Endothelial cell of umbilical vein (primary cell): Measurements from ENCODE around the gene ALLC.
"Not testable (repeated sequence)": the region's sequence is repeated elsewhere in the genome, so short reads cannot be mapped to it uniquely, and the experiment has no call there.

Source experiments
- EZH2 ChIP-seq: IDR thresholded peaks from 2 replicates; pipeline ENCODE4 v1.6.1; 2012; ENCODE audit warnings: borderline replicate concordance, low read depth, mild to moderate bottlenecking, moderate library complexity, low read length, inconsistent platforms; ENCODE audit not compliant: severe bottlenecking
- FOS ChIP-seq: IDR thresholded peaks from 2 replicates; pipeline ENCODE4 v1.6.1; 2011; ENCODE audit warnings: mild to moderate bottlenecking, low read length, moderate library complexity, borderline replicate concordance; ENCODE audit not compliant: insufficient read depth
- GATA2 ChIP-seq: IDR thresholded peaks from 2 replicates; pipeline ENCODE4 v1.7.0; 2011; ENCODE audit warnings: low read depth, mild to moderate bottlenecking, moderate library complexity, mixed read lengths, low read length; ENCODE audit not compliant: insufficient read length, insufficient read depth
- JUN ChIP-seq: IDR thresholded peaks from 2 replicates; pipeline ENCODE4 v1.6.1; 2011; ENCODE audit warnings: borderline replicate concordance, low read depth; ENCODE audit not compliant: insufficient read length, insufficient read depth
- MAX ChIP-seq: IDR thresholded peaks from 2 replicates; pipeline ENCODE4 v1.6.1; 2011; ENCODE audit not compliant: insufficient read depth, insufficient read length
- POLR2A ChIP-seq: IDR thresholded peaks from 2 replicates; pipeline ENCODE4 v1.6.1; 2012; ENCODE audit warnings: low read depth, mild to moderate bottlenecking, control low read depth, low read length
- POLR2AphosphoS5 ChIP-seq: IDR thresholded peaks from 2 replicates; pipeline ENCODE4 v1.6.1; 2012; ENCODE audit warnings: low read depth, mild to moderate bottlenecking, control low read depth, low read length, moderate library complexity; ENCODE audit not compliant: insufficient read depth
- TF ChIP-seq, protein P1 (sequence below), 2 donors: IDR thresholded peaks; 1 replicate in 1 of 2; 2 replicates in 1 of 2; pipeline ENCODE4 v1.5.1; 2011; ENCODE audit warnings: low read length in 2 of 2, mild to moderate bottlenecking in 2 of 2, moderate library complexity in 2 of 2, control low read depth in 1 of 2, inconsistent platforms in 1 of 2, low read depth in 1 of 2; ENCODE audit not compliant: insufficient read depth in 1 of 2; ENCODE audit errors: extremely low read depth in 1 of 2

DNA sequence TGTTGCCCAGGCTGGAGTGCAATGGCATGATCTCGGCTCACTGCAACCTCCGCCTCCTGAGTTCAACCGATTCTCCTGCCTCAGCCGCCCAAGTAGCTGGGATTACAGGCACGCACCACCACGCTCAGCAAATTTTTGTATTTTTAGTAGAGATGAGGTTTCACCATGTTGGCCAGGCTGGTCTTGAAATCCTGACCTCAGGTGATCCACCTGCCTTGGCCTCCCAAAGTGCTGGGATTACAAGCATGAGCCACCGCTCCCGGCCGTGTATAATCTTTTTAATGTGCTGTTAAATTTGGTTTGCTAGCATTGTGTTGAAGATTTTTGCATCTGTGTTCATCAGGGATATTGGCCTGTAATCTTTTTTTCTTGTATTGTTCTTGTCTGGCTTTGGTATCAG lies 38.3 kb upstream of the ALLC start:
- TF ChIP-seq POLR2A, FOS, EZH2, POLR2AphosphoS5, GATA2, JUN, MAX: not testable (repeated sequence)
- TF ChIP-seq, protein P1, sequence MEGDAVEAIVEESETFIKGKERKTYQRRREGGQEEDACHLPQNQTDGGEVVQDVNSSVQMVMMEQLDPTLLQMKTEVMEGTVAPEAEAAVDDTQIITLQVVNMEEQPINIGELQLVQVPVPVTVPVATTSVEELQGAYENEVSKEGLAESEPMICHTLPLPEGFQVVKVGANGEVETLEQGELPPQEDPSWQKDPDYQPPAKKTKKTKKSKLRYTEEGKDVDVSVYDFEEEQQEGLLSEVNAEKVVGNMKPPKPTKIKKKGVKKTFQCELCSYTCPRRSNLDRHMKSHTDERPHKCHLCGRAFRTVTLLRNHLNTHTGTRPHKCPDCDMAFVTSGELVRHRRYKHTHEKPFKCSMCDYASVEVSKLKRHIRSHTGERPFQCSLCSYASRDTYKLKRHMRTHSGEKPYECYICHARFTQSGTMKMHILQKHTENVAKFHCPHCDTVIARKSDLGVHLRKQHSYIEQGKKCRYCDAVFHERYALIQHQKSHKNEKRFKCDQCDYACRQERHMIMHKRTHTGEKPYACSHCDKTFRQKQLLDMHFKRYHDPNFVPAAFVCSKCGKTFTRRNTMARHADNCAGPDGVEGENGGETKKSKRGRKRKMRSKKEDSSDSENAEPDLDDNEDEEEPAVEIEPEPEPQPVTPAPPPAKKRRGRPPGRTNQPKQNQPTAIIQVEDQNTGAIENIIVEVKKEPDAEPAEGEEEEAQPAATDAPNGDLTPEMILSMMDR (IDR thresholded peaks at IDR 0.05; ENCODE audit: extremely low read depth in 1 of 2, insufficient read depth in 1 of 2, low read depth in 1 of 2, low read length in 2 of 2) = not testable (repeated sequence)
